MM.1S (cell line): ENCODE results near the gene FRMD8.

ENCODE experiments used
- CTCF ChIP-seq: fragments of 300-600 bp; sonication (generic); IDR thresholded peaks from 2 replicates; pipeline ENCODE4 v1.5.1; 2016; ENCODE audit warnings: antibody characterized with exemption, low read length, mixed read lengths
- EZH2 ChIP-seq: fragments of 300-600 bp; sonication (generic); optimal IDR thresholded peaks from 2 replicates; pipeline ENCODE3; 2017; ENCODE audit warnings: low read depth, mild to moderate bottlenecking, antibody characterized with exemption, low read length, mixed read lengths
- EZH2phosphoT487 ChIP-seq: fragments of 300-600 bp; sonication (generic); IDR thresholded peaks from 2 replicates; pipeline ENCODE4 v1.6.1; 2018; ENCODE audit warnings: antibody characterized with exemption, low read length

- no peak for TF ChIP-seq CTCF
- TF ChIP-seq EZH2phosphoT487, result no peak
- no peak for TF ChIP-seq EZH2
Measured at GRCh38 chr11:65399249-65399648, 12.8 kb downstream of the FRMD8 start.
